NOMO-1 treated with dmso at 0.1 percent for 144 hours (cell line): ENCODE measurements around the gene PRELP.
"Not testable (repeated sequence)": the region's sequence is repeated elsewhere in the genome, so short reads cannot be mapped to it uniquely, and the experiment has no call there.

ENCODE experiments used
- DNase-seq: peaks from one replicate; lab custom pipeline; 2025; ENCODE audit not compliant: unreplicated experiment; lab: John Stamatoyannopoulos, UW

PRELP gene

DNA sequence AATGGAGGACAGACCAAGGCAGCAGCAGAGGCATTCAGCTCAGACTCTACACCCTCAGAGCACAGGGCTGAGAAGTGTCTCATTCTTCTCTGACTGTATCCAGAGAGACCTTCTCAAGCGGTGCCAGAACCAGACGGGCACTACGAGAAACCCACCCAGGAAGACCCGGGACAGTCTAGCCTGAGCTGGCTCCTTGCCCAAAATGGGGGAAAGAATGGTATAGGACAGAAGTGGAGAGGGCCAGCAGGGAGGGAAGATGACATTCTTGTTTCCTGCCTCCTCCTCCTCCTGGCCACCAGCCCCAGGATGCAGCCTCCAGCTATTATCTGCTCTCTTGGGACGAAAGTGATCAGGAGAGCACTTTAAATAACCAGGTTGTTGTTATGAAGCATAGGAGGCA is 22.6 kb upstream of the PRELP start:
- no peak for DNase-seq

DNA sequence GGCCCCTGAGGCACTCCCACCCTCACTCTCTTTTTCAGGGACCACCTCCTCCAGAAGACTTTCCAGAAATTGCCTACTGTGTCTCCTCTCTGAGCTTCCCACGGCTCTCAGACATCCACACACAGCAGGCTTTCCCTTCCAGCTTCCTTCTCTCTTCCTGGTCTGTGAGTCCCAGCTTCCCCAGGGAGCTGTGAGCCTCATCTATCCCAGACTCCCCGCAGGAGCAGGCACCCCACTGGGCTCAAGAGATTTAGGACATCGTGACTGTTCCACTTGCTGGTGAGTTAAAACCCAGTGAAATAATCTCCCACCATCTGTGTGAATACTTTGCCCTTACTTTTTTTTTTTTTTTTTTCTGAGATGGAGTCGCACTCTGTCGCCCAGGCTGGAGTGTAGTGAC is 22.0 kb upstream of the PRELP start:
- no peak for DNase-seq

DNA sequence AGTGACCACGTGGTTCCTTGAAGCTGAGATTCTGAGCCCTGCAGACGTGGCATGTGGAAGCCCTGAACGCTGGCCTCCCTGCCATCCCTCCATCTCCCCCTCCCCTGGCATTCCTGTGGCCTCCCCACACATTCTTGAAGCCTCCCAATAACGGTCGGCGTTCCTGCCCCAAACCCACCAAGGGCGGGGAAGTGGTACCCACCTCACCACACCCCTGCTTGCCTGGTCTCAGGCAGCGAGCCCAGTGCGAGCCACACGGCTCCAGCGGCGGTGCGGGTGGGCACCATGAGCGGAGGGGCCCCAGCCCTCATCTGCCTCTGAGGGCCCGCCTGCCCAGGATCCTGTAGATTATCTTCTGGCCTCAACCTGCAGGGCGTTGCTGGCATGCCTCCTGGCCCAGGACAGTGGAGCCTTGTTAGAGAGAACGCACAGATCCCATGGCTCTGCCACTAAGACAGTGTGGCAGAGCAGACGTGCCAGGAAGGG is 20.6 kb upstream of the PRELP start:
- DNase-seq, result no peak

DNA sequence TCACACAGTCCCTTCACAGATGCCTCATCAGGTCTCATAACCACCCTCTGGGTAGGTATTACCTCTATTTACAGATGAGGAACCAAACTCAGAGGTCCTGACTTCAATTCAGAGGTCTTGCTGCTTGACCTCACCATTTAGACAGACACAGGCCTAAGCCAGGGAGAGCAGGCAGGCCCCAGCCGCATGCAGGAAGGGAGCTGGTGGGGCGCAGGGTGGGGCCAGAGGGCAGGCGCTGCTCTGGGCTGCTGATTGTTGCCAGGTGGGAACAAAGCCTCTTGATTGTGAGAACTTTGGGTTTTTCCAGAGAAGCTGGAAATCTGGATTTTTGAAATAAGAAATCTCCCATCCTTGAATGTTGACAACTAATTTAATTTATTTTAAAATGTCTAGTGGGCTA is 19.9 kb upstream of the PRELP start:
- DNase-seq, result no peak

DNA sequence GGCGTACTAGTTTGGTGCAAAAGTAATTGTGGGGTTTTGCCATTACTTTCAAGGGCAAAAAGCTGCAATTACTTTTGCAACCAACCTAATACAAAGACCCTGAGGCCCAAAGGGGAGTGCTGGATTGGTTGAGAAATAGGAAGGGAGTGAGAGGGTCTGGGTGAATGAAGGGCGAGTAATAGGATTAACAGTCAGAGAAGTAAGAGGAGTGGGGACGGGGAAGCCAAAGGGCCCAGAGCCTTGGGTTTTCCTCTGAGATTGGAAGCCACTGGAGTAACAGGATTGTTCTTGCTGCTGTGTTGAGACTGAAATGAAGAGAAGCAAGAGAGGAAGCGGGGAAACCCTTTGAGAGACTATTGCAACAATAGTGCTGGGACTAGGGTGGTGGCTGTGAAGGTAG is 19.0 kb upstream of the PRELP start:
- DNase-seq, result no peak

DNA sequence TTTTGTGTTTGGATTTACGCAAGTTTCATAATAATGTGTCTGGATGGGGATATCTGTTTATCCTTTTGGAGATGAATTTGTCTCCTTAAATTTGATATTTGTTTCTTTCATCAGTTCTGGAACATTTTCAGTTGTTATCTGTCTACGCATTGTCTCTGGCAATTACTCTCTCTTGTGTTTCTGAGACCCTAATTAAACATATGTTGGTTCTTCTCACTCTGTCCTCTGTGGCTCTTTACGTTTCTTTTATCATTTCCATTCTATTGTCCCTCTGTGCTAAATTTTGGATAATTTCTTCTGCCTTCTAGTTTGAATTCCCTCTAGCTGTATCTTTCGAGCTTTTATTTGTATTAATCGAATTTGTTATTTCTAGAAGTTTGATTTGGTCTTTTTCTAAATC is 17.5 kb upstream of the PRELP start:
- no peak for DNase-seq

DNA sequence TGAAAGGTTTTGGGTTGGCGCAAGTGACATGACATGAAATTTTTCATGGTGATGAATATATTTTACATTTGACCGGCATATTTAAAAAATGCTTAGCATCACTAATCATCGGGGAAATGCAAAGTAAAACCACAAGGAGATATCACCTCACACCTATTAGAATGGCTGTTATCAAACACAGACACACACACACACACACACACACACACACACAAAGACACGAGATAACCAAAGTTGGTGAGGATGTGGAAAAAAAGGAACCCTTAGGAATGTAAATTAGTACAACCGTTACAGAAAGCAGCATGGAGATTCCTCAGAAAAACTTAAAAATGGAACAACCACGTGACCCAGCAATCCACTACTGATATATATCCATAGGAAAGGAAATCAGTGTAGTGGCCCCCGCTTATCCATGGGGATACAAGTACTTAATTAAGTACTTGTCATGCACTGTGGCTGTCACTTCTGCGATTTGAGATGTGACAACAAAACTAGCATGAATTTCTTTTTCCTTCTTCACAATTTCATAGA is 15.9 kb upstream of the PRELP start:
- DNase-seq, result no peak

DNA sequence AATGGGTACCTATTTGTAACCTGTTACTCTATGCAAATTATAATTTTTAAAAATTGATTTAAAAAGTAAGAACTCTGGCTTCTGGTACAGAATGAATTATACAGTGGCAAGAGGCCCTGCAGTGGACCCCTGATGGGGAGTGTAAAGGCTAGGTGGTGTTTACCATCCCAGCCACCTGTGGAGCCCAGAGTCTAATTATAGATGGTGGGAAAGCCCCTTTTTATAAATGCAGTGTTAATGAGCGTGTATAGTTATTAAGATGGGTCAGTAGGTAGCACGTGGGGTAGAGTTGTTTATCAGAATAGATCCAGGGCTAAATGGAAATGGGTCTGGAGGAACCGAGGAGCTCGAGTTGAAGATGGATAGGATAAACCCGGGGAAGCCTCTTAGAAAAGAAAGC is 13.9 kb upstream of the PRELP start:
- no peak for DNase-seq

DNA sequence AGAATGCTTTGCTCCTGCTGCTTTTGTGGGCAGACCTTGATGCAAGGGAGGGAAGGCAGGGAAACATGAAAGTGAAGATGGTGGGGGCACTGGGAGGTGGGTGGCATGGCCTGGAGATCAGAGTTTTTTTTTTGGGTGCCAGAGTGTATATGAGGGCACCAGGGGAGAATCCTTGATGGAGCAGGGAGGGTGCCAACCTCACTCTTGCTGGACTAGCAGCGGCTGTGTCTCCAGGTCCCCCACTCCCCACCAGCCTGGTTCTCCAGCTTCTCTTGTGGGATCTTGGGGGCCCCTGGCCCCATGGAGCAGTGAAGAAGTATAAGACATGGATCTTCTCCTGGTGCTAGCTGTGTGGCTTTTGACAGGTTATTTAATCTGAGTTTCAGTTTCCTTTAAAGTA is 13.5 kb upstream of the PRELP start:
- DNase-seq, result no peak

DNA sequence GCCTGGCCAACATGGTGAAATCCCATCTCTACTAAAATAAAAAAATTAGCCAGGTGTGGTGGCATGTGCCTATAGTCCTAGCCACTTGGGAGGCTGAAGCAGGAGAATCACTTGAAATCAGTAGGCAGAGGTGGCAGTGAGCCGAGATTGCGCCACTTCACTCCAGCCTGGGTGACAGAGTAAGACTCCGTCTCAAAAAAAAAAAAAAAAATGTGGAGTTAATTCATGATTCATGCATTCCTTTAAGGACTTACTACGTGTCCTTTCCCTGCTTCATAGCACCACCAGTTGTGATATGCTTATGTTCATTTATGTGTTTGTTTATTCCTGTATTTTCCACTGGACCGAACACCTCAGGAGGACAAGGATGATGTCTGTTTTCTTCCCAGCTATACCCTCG is 12.7 kb upstream of the PRELP start:
- no peak for DNase-seq

DNA sequence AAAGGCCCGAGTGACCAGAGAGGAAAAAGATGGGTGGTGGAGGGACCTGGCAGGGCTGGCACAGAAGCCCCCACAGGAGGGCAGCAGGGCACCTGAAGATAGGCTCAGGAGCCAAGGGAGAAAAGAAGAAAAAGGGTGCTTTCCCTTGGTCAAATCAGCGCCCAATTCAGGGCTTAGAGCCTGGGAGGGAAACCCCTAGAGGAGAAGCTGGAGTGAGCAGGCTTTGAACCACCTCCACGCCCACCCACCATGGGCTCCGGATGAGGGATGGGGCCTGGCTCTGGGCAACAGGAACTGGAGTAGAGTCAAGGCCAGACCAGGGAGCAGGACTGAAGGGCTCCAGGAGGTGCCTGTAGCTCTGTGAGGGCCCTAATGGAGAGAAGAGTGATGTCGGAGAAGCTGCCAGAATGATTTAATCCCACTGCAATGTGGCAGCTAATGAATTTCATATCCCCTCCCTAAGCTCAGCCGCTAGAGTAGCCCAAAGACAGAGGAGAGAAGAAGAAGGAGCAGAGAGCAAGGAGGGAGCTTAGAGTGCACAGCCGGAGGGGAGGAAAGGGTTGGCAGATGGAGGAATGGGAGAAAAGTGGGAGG is 12.0 kb upstream of the PRELP start:
- DNase-seq, result no peak

DNA sequence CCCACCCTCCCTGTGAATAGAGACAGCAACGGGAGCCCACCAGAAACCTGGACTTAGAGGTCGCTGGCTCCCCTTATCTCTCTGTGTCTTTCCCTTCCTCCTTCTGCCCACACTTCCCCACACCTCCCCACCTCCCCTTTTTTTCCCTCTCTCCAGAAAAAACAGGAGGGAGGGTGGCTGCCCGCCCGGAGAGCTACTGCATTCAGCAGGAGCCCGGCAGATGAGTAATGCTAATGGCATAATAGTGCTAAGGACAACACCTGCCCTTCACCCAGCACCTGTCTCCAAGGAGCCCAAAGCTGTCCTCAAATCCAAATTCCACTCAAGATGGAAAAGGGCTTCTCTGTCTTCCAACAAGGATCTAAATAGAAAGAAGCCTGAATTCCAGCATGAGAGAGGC is 11.4 kb upstream of the PRELP start:
- DNase-seq, result no peak

DNA sequence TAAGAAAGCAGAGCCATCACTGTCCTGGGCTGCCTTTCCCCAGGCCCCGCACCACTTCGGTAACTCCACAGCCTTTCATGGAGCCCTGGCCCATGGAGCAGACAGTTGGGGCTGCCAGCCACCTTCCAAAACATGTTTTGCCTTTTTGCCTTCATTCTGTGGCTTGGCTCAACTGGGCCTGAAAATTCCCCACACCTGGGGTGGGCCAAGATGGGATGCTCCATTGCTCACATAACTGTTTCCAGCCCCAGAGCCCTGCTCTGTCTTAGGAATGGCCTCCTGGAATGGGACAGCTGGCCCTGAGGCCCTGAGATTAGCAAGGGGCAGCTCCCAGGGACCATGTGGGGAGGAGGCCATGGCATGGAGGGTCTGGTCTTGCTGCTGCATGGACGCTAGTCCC is 10.9 kb upstream of the PRELP start:
- DNase-seq, result no peak

DNA sequence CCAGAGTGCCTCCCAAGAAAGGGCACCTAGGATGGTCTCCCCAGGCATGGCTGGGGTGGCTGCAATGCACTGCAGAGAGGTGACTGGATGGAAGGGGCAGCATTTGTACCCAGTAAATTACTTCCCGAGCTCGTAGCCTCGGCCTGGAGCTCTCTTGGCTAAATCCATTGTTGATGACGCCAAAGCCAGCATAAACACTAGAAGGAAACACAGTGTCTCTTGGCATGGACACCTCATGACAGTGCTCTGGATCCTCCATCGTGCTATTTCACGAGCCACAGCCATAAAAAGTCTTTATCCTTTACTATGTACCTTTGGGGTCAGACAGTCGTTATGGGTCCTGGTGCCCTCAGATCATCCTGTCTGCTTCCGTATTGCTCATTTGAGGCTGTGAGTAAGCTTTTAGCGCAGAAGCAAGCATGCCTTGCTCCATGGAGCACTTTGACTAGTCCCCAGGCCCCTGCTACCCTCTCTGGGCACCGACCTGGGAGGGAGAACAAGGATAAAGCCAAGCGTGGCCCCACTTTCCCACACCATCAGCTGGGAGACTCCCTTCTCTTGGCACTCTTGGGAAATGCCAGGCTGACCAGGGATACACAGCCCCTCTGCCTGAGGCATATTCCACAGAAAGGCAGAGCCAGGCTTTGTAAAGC is 10.3 kb upstream of the PRELP start:
- DNase-seq, result no peak

DNA sequence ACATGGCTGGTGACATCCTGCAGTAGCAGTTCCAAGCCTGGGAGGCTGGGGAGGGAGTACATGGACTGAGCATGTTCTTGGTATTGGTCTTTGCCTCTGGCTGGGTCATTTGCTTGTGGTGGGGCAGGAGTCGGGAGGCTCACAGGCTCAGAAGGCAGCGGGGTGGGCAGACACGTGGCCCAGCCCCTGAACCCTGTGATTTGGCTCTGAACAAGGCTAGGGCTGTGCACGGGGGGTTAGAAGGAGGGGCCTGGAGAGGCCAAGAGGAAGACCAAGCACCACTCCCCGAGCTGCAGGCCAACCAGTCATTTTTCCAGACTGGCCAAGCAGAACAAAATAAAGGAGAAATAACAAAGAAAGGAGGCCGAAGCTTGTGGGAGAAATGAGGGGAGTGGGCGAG is 9.7 kb upstream of the PRELP start:
- DNase-seq, result no peak

DNA sequence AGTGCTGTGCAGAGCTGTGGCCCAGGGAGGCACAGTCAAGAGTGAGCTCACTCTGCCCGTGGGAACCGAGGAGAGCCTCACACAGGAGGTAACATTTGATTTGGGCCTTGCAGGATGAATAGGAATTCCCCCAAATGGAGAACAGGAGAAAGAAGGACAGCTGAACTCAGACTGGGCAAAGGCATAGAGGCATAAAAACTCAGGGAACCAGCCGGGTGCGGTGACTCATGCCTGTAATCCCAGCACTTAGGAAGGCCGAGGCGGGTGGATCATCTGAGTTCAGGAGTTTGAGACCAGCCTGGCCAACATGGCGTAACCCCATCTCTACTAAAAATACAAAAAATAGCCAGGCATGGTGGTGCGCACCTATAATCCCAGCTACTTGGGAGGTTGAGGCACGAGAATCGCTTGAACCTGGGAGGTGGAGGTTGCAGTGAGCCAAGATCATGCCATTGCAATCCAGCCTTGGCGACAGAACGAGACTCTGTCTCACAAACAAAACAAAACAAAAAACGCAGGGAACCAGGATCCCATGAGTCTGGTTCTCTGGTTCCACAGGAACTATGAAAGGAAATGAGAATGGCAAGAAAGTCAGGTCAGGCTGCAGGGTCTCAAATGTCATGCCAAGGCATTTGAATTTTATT is 8.6 kb upstream of the PRELP start:
- DNase-seq, result not testable (repeated sequence)

DNA sequence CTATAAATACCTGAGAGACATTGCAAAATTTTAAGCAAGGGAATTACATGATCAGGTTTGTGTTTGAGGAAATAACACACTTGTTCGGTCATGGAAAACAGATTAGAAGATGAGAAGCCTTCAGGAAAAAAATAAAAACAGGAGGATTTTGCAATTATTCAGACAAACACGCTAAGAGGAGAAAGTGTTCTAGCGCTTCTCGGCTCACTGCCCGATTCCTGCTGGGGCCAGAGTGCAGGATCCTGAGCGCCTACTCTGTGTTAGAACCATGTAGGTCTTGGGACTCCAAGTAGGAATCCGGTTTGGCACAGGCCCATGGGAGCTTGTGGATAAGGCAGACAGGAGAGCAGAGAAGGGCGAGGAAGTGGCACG is 8.1 kb upstream of the PRELP start:
- no peak for DNase-seq

DNA sequence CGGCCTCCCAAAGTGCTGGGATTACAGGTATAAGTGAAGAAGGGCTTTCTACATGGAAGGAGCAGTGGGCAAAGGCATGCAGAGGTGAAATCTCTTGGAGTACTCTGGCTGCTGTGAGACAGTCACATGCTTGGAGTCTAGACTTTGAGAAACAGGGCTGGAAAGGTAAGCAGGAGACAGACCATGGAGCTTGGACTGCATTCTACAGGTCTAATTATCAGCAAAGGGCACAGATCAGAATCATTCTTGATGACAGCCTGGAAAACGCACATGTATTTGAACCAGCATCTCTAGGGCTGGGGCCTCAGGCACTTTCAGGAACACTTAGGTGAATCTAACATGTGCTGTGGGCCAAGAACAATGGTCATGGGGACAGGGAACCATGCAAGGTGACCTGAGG is 7.3 kb upstream of the PRELP start:
- no peak for DNase-seq

DNA sequence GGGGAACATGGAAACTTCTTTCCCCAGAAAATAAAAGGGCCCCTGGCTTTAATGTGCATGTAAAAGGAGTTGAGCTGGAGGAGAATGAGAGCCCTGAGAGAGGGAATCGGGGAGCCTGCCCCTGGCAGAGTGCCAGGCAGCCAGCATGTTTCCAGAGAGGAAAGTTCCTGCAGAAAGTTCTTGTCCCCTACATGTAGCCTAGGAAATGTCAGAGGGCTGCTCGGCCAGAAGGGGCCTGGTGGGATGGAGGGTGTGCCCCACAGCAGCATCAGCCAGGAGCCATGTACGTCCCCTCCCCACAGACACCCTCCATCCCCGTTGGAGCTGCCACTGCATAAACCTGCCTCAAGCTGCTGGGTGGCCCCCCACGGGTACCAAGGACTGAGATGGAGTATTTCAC is 5.4 kb upstream of the PRELP start:
- no peak for DNase-seq

DNA sequence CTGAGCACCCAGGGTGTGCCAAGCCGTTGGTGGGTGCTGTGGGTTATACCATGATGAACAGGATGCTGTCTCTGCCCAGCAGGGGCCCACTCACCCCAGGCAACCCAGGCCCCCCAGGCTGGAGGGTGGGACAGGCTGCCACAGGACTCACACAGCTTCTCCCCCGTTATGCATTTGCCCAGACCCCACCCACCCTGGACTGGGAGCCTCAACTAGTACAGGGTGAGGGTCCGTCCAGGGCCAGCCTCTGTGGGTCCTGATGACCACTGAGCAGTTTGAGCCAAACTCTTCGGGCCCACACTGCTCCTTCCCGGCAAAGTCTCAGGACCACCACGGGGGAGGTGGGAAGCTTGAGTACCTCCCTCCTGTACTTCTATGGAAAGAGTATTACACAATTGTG is 3.8 kb upstream of the PRELP start:
- DNase-seq, result no peak

DNA sequence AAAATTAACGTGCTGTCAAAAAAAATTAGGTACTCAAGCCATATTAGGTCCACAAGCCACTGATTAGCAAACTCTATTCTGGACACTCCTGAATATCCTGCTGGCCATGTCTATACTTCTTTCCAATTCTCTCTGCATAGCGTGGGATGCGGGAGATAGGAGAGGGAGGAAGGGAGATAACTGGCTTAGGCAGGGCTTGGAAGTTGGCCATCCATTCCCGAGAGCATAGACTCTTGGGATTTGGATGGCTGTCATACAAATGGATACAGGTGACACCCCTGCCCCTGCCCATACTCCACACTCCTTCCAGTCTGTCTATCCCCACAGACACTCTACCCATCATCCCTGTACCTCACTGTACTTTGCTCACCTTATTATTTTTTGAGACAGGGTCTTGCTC is 2.3 kb upstream of the PRELP start:
- DNase-seq, result no peak

DNA sequence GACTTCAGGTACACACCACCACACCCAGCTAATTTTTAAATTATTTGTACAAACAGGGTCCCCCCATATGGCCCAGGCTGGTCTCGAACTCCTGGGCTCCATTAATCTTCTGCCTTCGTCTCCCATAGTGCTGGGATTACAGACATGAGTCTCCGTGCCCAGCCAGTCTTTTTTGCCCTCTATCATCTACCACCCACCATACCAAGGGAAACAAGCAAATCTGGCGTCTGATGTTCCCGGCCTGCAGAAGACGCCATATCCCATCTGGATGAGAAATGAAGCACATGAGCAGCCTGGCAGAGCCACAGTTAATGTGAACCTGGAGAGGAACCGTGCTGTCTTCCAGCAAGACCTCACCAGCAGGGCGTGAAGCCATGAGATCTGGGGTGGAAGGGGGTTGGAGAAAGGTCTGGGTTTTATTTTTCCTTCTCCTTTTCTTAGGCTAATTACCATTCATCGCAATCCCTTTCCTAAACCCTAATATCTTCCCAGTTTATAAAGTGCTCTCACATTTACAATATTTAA is 1.8 kb upstream of the PRELP start:
- DNase-seq, result no peak
